K562 (cell line): Measurements from ENCODE around the gene CAPRIN2. TPM values are rescaled to one million over a fixed set of nuclear protein-coding genes. Genes with fewer than 3 reads are reported as not detected.

ENCODE experiments used
- ATAC-seq: fragments of 200-7000 bp; cut with Tn5 transposase; 3 replicates; pipeline ENCODE4 v1.9.1; 2020; ENCODE audit warnings: moderate library complexity
- BruUV-seq: library from RNA; stranded (reverse); fragments of 400-500 nt; replicated peaks from 2 replicates; lab custom pipeline; 2021; lab: Mats Ljungman, UMichigan
- CTCF ChIA-PET: fragments of 300-600 bp; formaldehyde crosslinking; extraction: SDS; loops from one replicate; lab custom pipeline; 2021; ENCODE audit warnings: low intra/inter-chr PET ratio; lab: Yijun Ruan, JAX
- POLR2A ChIA-PET: fragments of 300-600, 350-650 bp; sonication (Branson Sonifier 250); formaldehyde crosslinking; extraction: SDS; loops from one replicate; lab custom pipeline; 2021; ENCODE audit warnings: antibody characterized with exemption, inconsistent platforms; lab: Yijun Ruan, JAX
- DNase-seq, 4 experiments: peaks; one replicate each; pipeline versions ENCODE4 v3.0.0 to v3.0.0-alpha.2; 2011 to 2018; ENCODE audit warnings: low spot score in 3 of 4, mixed read lengths in 3 of 4; ENCODE audit errors: extremely low read depth in 1 of 4
- FAIRE-seq: peaks from 2 replicates; lab custom pipeline; 2011; peaks lifted over from hg19 to GRCh38; lab: Jason Lieb, UNC
- H2AFZ ChIP-seq: 2 replicates; pipeline ENCODE4 v1.6.0; 2011; ENCODE audit warnings: low read depth, low read length, control low read depth, inconsistent platforms
- H3K27ac ChIP-seq: fragments of 200-600 bp; 3 replicates; pipeline ENCODE4 v1.8.0; 2011; ENCODE audit warnings: low read depth, mild to moderate bottlenecking, control low read depth, inconsistent platforms, low read length, moderate library complexity, mixed read lengths; ENCODE audit errors: extremely low read depth
- H3K27me3 ChIP-seq, 2 experiments: fragments of 300-600 bp in 1 of 2; 2 replicates in 1 of 2; 3 replicates in 1 of 2; pipeline versions ENCODE4 v1.6.0 to v1.8.0; 2011; ENCODE audit warnings: inconsistent platforms in 2 of 2, low read length in 2 of 2, mild to moderate bottlenecking in 1 of 2, mixed read lengths in 1 of 2, moderate library complexity in 1 of 2; ENCODE audit not compliant: control insufficient read depth in 2 of 2, insufficient read depth in 2 of 2
- H3K36me3 ChIP-seq: fragments of 300-600 bp; 3 replicates; pipeline ENCODE4 v1.8.0; 2011; ENCODE audit warnings: mild to moderate bottlenecking, low read length, inconsistent platforms; ENCODE audit not compliant: control insufficient read depth, insufficient read depth
- H3K4me1 ChIP-seq, 2 experiments: fragments of 200-600 bp in 1 of 2; replicated peaks in 1 of 2; 2 replicates in 1 of 2; 3 replicates in 1 of 2; pipeline versions ENCODE4 v1.5.1 to v1.8.0; 2011; ENCODE audit warnings: inconsistent platforms in 2 of 2, low read length in 2 of 2, mild to moderate bottlenecking in 1 of 2, mixed read lengths in 1 of 2, moderate library complexity in 1 of 2; ENCODE audit not compliant: control insufficient read depth in 2 of 2, insufficient read depth in 2 of 2
- H3K4me2 ChIP-seq: 2 replicates; pipeline ENCODE4 v1.6.1; 2011; ENCODE audit warnings: low read length, control low read depth, inconsistent platforms, mixed read lengths; ENCODE audit not compliant: insufficient read depth
- H3K4me3 ChIP-seq: fragments of 200-600 bp; sonication (generic), shearing (Covaris generic); 2 replicates; pipeline ENCODE4 v1.5.1; 2016; ENCODE audit warnings: control low read depth, inconsistent platforms
- H3K79me2 ChIP-seq: fragments of 200-600 bp; 3 replicates; pipeline ENCODE4 v1.8.0; 2011; ENCODE audit warnings: low read length, inconsistent platforms; ENCODE audit not compliant: control insufficient read depth, insufficient read depth
- H3K9ac ChIP-seq, 2 experiments: 2 replicates each; pipeline versions ENCODE4 v1.6.0 to v1.6.1; 2011; ENCODE audit warnings: low read depth in 2 of 2, low read length in 2 of 2, control low read depth in 1 of 2, inconsistent platforms in 1 of 2, mild to moderate bottlenecking in 1 of 2, mixed read lengths in 1 of 2; ENCODE audit not compliant: insufficient read depth in 1 of 2
- H3K9me1 ChIP-seq: one replicate; pipeline ENCODE4 v1.6.0; 2011; ENCODE audit warnings: inconsistent platforms, mild to moderate bottlenecking, low read length, moderate library complexity; ENCODE audit not compliant: control insufficient read depth, insufficient read depth
- H3K9me3 ChIP-seq: replicated peaks from 2 replicates; pipeline ENCODE4 v1.5.1; 2011; ENCODE audit warnings: low read depth, low read length, inconsistent platforms; ENCODE audit not compliant: control insufficient read depth, insufficient read depth
- H4K20me1 ChIP-seq: replicated peaks from 2 replicates; pipeline ENCODE4 v1.6.1; 2011; ENCODE audit warnings: low read length, inconsistent platforms, mixed read lengths; ENCODE audit not compliant: control insufficient read depth, insufficient read depth
- DMBX1 ChIP-seq: fragments of 250-450 bp; sonication (Bioruptor Pico); IDR thresholded peaks from 2 replicates; pipeline ENCODE4 v1.8.0; 2022; ENCODE audit warnings: inconsistent platforms, mild to moderate bottlenecking, moderate library complexity, borderline replicate concordance
- ERF ChIP-seq: fragments of 450-650 bp; formaldehyde crosslinking; IDR thresholded peaks from 2 replicates; pipeline ENCODE4 v1.4.0; 2020; ENCODE audit warnings: mild to moderate bottlenecking, mixed read lengths
- GATAD2A ChIP-seq: fragments of 450-650 bp; IDR thresholded peaks from 2 replicates; pipeline ENCODE4 v1.6.1; 2017
- MECOM ChIP-seq: fragments of 250-450 bp; sonication (Bioruptor Pico); IDR thresholded peaks from 2 replicates; pipeline ENCODE4 v1.8.0; 2022; ENCODE audit warnings: inconsistent platforms
- NFRKB ChIP-seq: fragments of 450-650 bp; IDR thresholded peaks from 2 replicates; pipeline ENCODE4 v1.6.1; 2016; ENCODE audit warnings: low read depth
- NR2C1 ChIP-seq, 2 experiments: fragments of 450-650 bp; IDR thresholded peaks; 2 replicates each; pipeline ENCODE4 v1.6.1; 2017; ENCODE audit warnings: mild to moderate bottlenecking in 2 of 2, antibody characterized with exemption in 1 of 2, inconsistent platforms in 1 of 2, missing compliant biosample characterization in 1 of 2, missing genetic modification characterization in 1 of 2
- PHF20 ChIP-seq: fragments of 450-650 bp; IDR thresholded peaks from 2 replicates; pipeline ENCODE4 v1.6.1; 2018; ENCODE audit not compliant: partially characterized antibody
- PHF8 ChIP-seq: fragments of 200-600 bp; sonication (generic); IDR thresholded peaks from 2 replicates; pipeline ENCODE4 v1.6.1; 2012; ENCODE audit warnings: mixed run types, mild to moderate bottlenecking, inconsistent platforms, low read length, moderate library complexity, borderline replicate concordance
- POLR2G ChIP-seq: fragments of 200-400 bp; formaldehyde crosslinking; IDR thresholded peaks from 2 replicates; pipeline ENCODE4 v1.6.1; 2017; ENCODE audit warnings: low read depth, mild to moderate bottlenecking, antibody characterized with exemption, low read length, moderate library complexity
- RBM34 ChIP-seq: fragments of 200-400 bp; formaldehyde crosslinking; IDR thresholded peaks from 2 replicates; pipeline ENCODE4 v1.6.1; 2018; ENCODE audit warnings: low read length, borderline replicate concordance; ENCODE audit not compliant: insufficient read depth
- SAFB ChIP-seq: fragments of 200-400 bp; formaldehyde crosslinking; IDR thresholded peaks from 2 replicates; pipeline ENCODE4 v1.6.1; 2017; ENCODE audit warnings: low read depth, low read length, borderline replicate concordance
- SMC3 ChIP-seq: conservative IDR thresholded peaks from 2 replicates; pipeline ENCODE4 v1.6.1; 2011; ENCODE audit warnings: low read depth, low read length, improper control_type of control experiment; ENCODE audit not compliant: insufficient read depth
- SUPT5H ChIP-seq: fragments of 450-650 bp; IDR thresholded peaks from 2 replicates; pipeline ENCODE4 v1.6.1; 2016
- ZKSCAN8 ChIP-seq: fragments of 200-800 bp; sonication (Bioruptor generic); IDR thresholded peaks from 2 replicates; pipeline ENCODE4 v1.6.1; 2016; ENCODE audit warnings: missing genetic modification characterization, missing compliant biosample characterization
- ZNF668 ChIP-seq: fragments of 250-450 bp; sonication (Bioruptor Pico); IDR thresholded peaks from 2 replicates; pipeline ENCODE4 v1.8.0; 2022; ENCODE audit warnings: mild to moderate bottlenecking, inconsistent platforms
- WGBS: fragments of 100-300 bp; shearing (Covaris generic); methylation state at CpG from one replicate; pipeline ENCODE4 v1.1.6; 2016; ENCODE audit warnings: low coverage, mixed read lengths; ENCODE audit not compliant: insufficient coverage; ENCODE audit errors: missing lambda C conversion rate; 5-methylcytosine and 5-hydroxymethylcytosine counted together
- in situ Hi-C: fragments of 300-500 bp; cut with MboI; formaldehyde crosslinking; loops from 4 replicates; pipeline ENCODE4 v1.15.0; 2018; ENCODE audit warnings: inconsistent platforms, mixed read lengths
- intact Hi-C: fragments of 100-400 bp; cut with micrococcal nuclease; formaldehyde crosslinking; loops from 2 replicates; pipeline ENCODE4 v1.14.2; 2022
- polyA plus RNA-seq, 8 experiments: library from polyadenylated mRNA; depleted of rRNA in 4 of 8; stranded (reverse) in 5 of 8; unstranded in 3 of 8; fragments of >200 nt; fragmentation: Nextera tagmentation in 2 of 8; fragmentation: Illumina TruSeq in 1 of 8; extraction: Ambion mirVana in 2 of 8; extraction: Trizol in 1 of 8; gene quantifications; 2 replicates each; pipeline versions ENCODE4 v1.2.1 to v1.2.3, GENCODE V29; 2011 to 2014; ENCODE audit warnings: inconsistent platforms in 1 of 8, missing spikeins in 1 of 8
- total RNA-seq, 7 experiments: library from RNA; depleted of rRNA in 6 of 7; stranded (reverse); fragments of >200 nt in 6 of 7; fragmentation: Illumina TruSeq in 2 of 7; extraction: Trizol in 2 of 7; gene quantifications; 2 replicates each; pipeline versions ENCODE4 v1.2.1 to v1.2.3, GENCODE V29; 2011 to 2021; ENCODE audit warnings: low replicate concordance in 1 of 7
- TF ChIP-seq, protein P1 (sequence below): sonication (generic); formaldehyde crosslinking; IDR thresholded peaks from 2 replicates; pipeline ENCODE4 v1.8.1; 2023; ENCODE audit warnings: mild to moderate bottlenecking, missing genetic modification reagents
- TF ChIP-seq, protein P2 (sequence below), 2 experiments: IDR thresholded peaks; 2 replicates each; pipeline ENCODE4 v1.6.1; 2012; ENCODE audit warnings: improper control_type of control experiment in 2 of 2, low read depth in 2 of 2, low read length in 2 of 2, borderline replicate concordance in 1 of 2

CAPRIN2 gene
- total and polyA plus RNA-seq, 9 of the 15 experiments (the other 6 are each of a cell fraction or from before 2014, with no cell fraction given), result 2.3 to 14.5 (median 8.9) TPM

DNA sequence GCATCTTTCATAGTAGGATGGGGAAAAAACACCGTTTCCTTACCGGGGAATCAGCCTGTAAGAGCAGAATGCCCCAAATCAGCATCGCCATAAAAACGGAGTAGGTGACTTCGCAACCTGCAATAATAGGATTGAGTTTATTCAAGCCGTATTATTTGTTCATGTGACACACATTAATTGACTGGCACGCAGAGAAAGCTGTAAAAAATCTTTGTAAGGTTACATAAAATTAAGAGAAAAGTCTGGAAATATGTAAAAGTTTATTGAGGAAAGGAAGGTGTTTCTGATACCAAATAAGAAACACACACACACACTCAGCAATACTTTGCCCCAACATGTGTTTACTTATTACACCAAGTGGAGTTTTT, 628 bp upstream of the CAPRIN2 start (continued):
- TF ChIP-seq GATAD2A, result 0 out of 2 replicates have a peak, but pooled peaks have one; percentile 5

DNA sequence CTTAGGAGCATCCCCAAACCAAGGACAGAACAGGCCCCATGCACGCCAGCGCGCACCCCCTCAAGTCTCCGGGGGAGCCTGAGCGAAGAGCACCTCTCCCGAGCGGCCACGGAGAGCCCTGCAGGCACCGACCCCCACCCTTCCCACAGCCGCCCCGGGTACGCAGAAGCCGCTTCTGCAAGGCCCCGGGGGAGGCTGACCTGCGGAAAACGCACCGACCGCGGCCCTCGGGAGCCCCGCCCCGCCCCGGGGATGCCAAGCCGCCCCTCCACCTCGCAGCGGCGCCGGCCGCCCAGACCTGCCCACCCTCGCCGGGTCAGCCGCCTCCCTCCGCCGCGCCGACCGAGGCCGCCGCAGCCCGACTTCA, 385 bp downstream of the CAPRIN2 start:
- no TSS peak for BruUV-seq
- peaks cover 16 to 34% of the 10 kb centered on the region in 2 experiments; a peak in 3 of 5 replicates for H3K4me1 ChIP-seq
- CTCF ChIA-PET, result no interaction called here

More for the DNA sequence above, 385 bp downstream of the CAPRIN2 start:
- Histone ChIP-seq H3K27ac (peak overlapping the region; percentile 50), H3K27me3 (no peaks in the 10 kb centered on the region), H3K9ac (peak overlapping the region; percentile 57 to 91), H3K9me1 (no peaks in the 10 kb centered on the region), H4K20me1 (no peaks in the 10 kb centered on the region), H3K9me3 (no peaks in the 10 kb centered on the region), H2AFZ (peak overlapping the region; percentile 85), H3K79me2 (peaks cover 12% of the 10 kb centered on the region; the same call in 1 of the 3 replicates), H3K4me2 (peak overlapping the region; percentile 92), H3K4me3 (peak overlapping the region; percentile 64), H3K36me3 (no peaks in the 10 kb centered on the region)
- no peak for FAIRE-seq
- ATAC-seq, result no peak
- in situ Hi-C loops (no loop called here), intact Hi-C loops (loop anchor here (2.0 kb wide), 3 partner anchors 42 to 60 kb away; partner anchors contain the start of gene IPO8)
- POLR2A ChIA-PET, result interaction anchor here (0.6 to 2.2 kb wide), 8 partner anchors 11 to 620 kb away, joined by 3 to 6 read pairs (median 3); partner anchors contain the start of gene IPO8
- TF ChIP-seq SAFB (0 out of 2 replicates have a peak, but pooled peaks have one; percentile 4), PHF8 (peak; percentile 73; the same call in 1 of the 2 replicates), ZNF668 (CRISPR knock-in tag) (no peak), POLR2G (no peak), ZKSCAN8 (no peak), MECOM (no peak), NR2C1 (IDR thresholded peaks at IDR 0.05) (no peak), NR2C1 (tag; IDR thresholded peaks at IDR 0.05) (no peak), NFRKB (no peak), RBM34 (no peak), PHF20 (peak; percentile 22), SUPT5H (no peak), SMC3 (no peak), ERF (CRISPR knock-in tag) (no peak), DMBX1 (CRISPR knock-in tag) (no peak)
- TF ChIP-seq, protein P1, sequence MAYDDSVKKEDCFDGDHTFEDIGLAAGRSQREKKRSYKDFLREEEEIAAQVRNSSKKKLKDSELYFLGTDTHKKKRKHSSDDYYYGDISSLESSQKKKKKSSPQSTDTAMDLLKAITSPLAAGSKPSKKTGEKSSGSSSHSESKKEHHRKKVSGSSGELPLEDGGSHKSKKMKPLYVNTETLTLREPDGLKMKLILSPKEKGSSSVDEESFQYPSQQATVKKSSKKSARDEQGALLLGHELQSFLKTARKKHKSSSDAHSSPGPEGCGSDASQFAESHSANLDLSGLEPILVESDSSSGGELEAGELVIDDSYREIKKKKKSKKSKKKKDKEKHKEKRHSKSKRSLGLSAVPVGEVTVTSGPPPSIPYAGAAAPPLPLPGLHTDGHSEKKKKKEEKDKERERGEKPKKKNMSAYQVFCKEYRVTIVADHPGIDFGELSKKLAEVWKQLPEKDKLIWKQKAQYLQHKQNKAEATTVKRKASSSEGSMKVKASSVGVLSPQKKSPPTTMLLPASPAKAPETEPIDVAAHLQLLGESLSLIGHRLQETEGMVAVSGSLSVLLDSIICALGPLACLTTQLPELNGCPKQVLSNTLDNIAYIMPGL (CRISPR knock-in tag), result 0 out of 2 replicates have a peak, but pooled peaks have one; percentile 15
- TF ChIP-seq, protein P2, sequence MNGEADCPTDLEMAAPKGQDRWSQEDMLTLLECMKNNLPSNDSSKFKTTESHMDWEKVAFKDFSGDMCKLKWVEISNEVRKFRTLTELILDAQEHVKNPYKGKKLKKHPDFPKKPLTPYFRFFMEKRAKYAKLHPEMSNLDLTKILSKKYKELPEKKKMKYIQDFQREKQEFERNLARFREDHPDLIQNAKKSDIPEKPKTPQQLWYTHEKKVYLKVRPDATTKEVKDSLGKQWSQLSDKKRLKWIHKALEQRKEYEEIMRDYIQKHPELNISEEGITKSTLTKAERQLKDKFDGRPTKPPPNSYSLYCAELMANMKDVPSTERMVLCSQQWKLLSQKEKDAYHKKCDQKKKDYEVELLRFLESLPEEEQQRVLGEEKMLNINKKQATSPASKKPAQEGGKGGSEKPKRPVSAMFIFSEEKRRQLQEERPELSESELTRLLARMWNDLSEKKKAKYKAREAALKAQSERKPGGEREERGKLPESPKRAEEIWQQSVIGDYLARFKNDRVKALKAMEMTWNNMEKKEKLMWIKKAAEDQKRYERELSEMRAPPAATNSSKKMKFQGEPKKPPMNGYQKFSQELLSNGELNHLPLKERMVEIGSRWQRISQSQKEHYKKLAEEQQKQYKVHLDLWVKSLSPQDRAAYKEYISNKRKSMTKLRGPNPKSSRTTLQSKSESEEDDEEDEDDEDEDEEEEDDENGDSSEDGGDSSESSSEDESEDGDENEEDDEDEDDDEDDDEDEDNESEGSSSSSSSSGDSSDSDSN (IDR thresholded peaks at IDR 0.05; ENCODE audit: borderline replicate concordance in 1 of 2, low read depth in 2 of 2, low read length in 2 of 2), result no peak
- no peak for DNase-seq
- 0% methylated on average over 27 of the region's 40 CpGs for WGBS
